Neural crest cell (in vitro differentiated cells): ENCODE results near the gene BAD. TPM values are rescaled to one million over a fixed set of nuclear protein-coding genes. Genes with fewer than 3 reads are reported as not detected.

Source experiments
- DNase-seq: peaks from one replicate; pipeline ENCODE4 v3.0.0; 2021; ENCODE audit warnings: low read depth, mixed read lengths, low spot score
- H3K27ac Mint-ChIP-seq: one replicate; pipeline ENCODE4 v1.8.0; 2021; ENCODE audit warnings: mild to moderate bottlenecking, mixed read lengths; ENCODE audit not compliant: unreplicated experiment
- H3K27me3 Mint-ChIP-seq: 2 replicates; pipeline ENCODE4 v1.8.0; 2021; ENCODE audit warnings: low read depth, mild to moderate bottlenecking, mixed read lengths
- H3K36me3 Mint-ChIP-seq: 2 replicates; pipeline ENCODE4 v1.8.0; 2021; ENCODE audit warnings: low read depth, mild to moderate bottlenecking, mixed read lengths
- H3K4me1 Mint-ChIP-seq: 2 replicates; pipeline ENCODE4 v1.8.0; 2021; ENCODE audit warnings: mixed read lengths
- H3K4me3 Mint-ChIP-seq: one replicate; pipeline ENCODE4 v1.8.0; 2021; ENCODE audit warnings: mild to moderate bottlenecking, mixed read lengths
- H3K9me3 Mint-ChIP-seq: 2 replicates; pipeline ENCODE4 v1.8.0; 2021; ENCODE audit warnings: mixed read lengths
- CTCF ChIP-seq: fragments of 200-600 bp; sonication (generic); conservative IDR thresholded peaks from 2 replicates; pipeline ENCODE4 v1.5.0; 2021; ENCODE audit warnings: antibody characterized with exemption, mild to moderate bottlenecking
- total RNA-seq: library from RNA; stranded (reverse); gene quantifications from 2 replicates; pipeline ENCODE4 v1.2.1, GENCODE V29; 2021

BAD gene
- total RNA-seq, 1 donor from 2014 or later, result 47.1 TPM

- Mint-ChIP-seq H3K4me1 (peaks cover 18% of the 10 kb centered on the region), H3K4me3 (no peak overlapping the region), H3K27me3 (peaks cover 77% of the 10 kb centered on the region), H3K36me3 (no peaks in the 10 kb centered on the region), H3K9me3 (no peaks in the 10 kb centered on the region), H3K27ac (no peak overlapping the region)
- no peak for DNase-seq
- TF ChIP-seq CTCF, result no peak
Observed at GRCh38 chr11:64291752-64292459, 7.4 kb upstream of the BAD start.

GRCh38 chr11:64291262-64291751, 6.8 kb upstream of the BAD start, which contains the start of gene KCNK4:
Gene KCNK4, plus strand, starts transcription at chr11:64291302. Its CDS starts 1,717 bp downstream, at chr11:64293019.
- Mint-ChIP-seq H3K36me3 (no peaks in the 10 kb centered on the region), H3K27ac (no peak within 1 kb of the TSS), H3K27me3 (peaks cover 74% of the 10 kb centered on the region), H3K4me3 (peak within 1 kb of the TSS; percentile 66), H3K4me1 (peaks cover 24% of the 10 kb centered on the region), H3K9me3 (no peaks in the 10 kb centered on the region)
- no peak for TF ChIP-seq CTCF
- DNase-seq, result no peak

- Mint-ChIP-seq H3K27ac (no peak overlapping the region), H3K9me3 (no peaks in the 10 kb centered on the region), H3K36me3 (no peaks in the 10 kb centered on the region), H3K4me1 (peaks cover 25% of the 10 kb centered on the region), H3K4me3 (peak overlapping the region; percentile 66), H3K27me3 (peaks cover 67% of the 10 kb centered on the region)
- no peak for DNase-seq
- TF ChIP-seq CTCF, result no peak
Observed at GRCh38 chr11:64290352-64291261, 6.1 kb upstream of the BAD start.

- TF ChIP-seq CTCF, result no peak
- Mint-ChIP-seq H3K9me3 (no peaks in the 10 kb centered on the region), H3K36me3 (no peaks in the 10 kb centered on the region), H3K27me3 (peaks cover 51% of the 10 kb centered on the region), H3K4me1 (peaks cover 16% of the 10 kb centered on the region), H3K4me3 (peak overlapping the region; percentile 77), H3K27ac (no peak overlapping the region)
- no peak for DNase-seq
Observed at GRCh38 chr11:64289002-64289564, 4.6 kb upstream of the BAD start.

- TF ChIP-seq CTCF, result no peak
- H3K4me1 Mint-ChIP-seq, result peaks cover 16% of the 10 kb centered on the region
- no peaks in the 10 kb centered on the region for H3K36me3 Mint-ChIP-seq
- DNase-seq, result no peak
- no peaks in the 10 kb centered on the region for H3K9me3 Mint-ChIP-seq
- peaks cover 44% of the 10 kb centered on the region for H3K27me3 Mint-ChIP-seq
- peak overlapping the region; percentile 23 for H3K4me3 Mint-ChIP-seq
- no peak overlapping the region for H3K27ac Mint-ChIP-seq
Observed at GRCh38 chr11:64288353-64288750, 3.9 kb upstream of the BAD start.
